HEK293 (cell line): Measurements from ENCODE around the gene DYNC1I1.

ENCODE experiments used
- CTCF ChIP-seq: fragments of 450-650 bp; formaldehyde crosslinking; IDR thresholded peaks from 2 replicates; pipeline ENCODE4 v1.5.1; 2016; ENCODE audit warnings: missing biosample characterization, missing genetic modification characterization
- PRDM2 ChIP-seq: fragments of 450-650 bp; formaldehyde crosslinking; IDR thresholded peaks from 2 replicates; pipeline ENCODE4 v1.5.1; 2016; ENCODE audit warnings: missing biosample characterization, missing genetic modification characterization, borderline replicate concordance
- ZNF19 ChIP-seq: fragments of 450-650 bp; formaldehyde crosslinking; IDR thresholded peaks from 2 replicates; pipeline ENCODE4; 2016; ENCODE audit warnings: missing biosample characterization, missing genetic modification characterization, low read depth
- ZNF555 ChIP-seq: fragments of 450-650 bp; formaldehyde crosslinking; conservative IDR thresholded peaks from 2 replicates; pipeline ENCODE4 v1.5.1; 2017; ENCODE audit warnings: missing biosample characterization, mild to moderate bottlenecking, missing genetic modification characterization, inconsistent platforms
- ZNF629 ChIP-seq: fragments of 450-650 bp; formaldehyde crosslinking; IDR thresholded peaks from 2 replicates; pipeline ENCODE4 v1.5.1; 2017; ENCODE audit warnings: missing biosample characterization, missing genetic modification characterization
- ZNF670 ChIP-seq: fragments of 450-650 bp; formaldehyde crosslinking; IDR thresholded peaks from 2 replicates; pipeline ENCODE4 v1.5.1; 2016; ENCODE audit warnings: missing biosample characterization, missing genetic modification characterization, low read depth
- TF ChIP-seq, protein P1 (sequence below): fragments of 450-650 bp; formaldehyde crosslinking; IDR thresholded peaks from 2 replicates; pipeline ENCODE4 v1.5.1; 2016; ENCODE audit warnings: missing biosample characterization, missing genetic modification characterization
- TF ChIP-seq, protein P2 (sequence below): fragments of 450-650 bp; formaldehyde crosslinking; IDR thresholded peaks from 2 replicates; pipeline ENCODE4 v1.5.1; 2016; ENCODE audit warnings: missing biosample characterization, missing genetic modification characterization

- TF ChIP-seq CTCF (tag by site-specific recombination) (no peak), ZNF555 (no peak), PRDM2 (no peak), ZNF670 (tag by site-specific recombination) (no peak), ZNF19 (tag by site-specific recombination) (no peak), ZNF629 (tag by site-specific recombination) (no peak)
- TF ChIP-seq, protein P1, sequence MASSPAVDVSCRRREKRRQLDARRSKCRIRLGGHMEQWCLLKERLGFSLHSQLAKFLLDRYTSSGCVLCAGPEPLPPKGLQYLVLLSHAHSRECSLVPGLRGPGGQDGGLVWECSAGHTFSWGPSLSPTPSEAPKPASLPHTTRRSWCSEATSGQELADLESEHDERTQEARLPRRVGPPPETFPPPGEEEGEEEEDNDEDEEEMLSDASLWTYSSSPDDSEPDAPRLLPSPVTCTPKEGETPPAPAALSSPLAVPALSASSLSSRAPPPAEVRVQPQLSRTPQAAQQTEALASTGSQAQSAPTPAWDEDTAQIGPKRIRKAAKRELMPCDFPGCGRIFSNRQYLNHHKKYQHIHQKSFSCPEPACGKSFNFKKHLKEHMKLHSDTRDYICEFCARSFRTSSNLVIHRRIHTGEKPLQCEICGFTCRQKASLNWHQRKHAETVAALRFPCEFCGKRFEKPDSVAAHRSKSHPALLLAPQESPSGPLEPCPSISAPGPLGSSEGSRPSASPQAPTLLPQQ = no peak
- TF ChIP-seq, protein P2, sequence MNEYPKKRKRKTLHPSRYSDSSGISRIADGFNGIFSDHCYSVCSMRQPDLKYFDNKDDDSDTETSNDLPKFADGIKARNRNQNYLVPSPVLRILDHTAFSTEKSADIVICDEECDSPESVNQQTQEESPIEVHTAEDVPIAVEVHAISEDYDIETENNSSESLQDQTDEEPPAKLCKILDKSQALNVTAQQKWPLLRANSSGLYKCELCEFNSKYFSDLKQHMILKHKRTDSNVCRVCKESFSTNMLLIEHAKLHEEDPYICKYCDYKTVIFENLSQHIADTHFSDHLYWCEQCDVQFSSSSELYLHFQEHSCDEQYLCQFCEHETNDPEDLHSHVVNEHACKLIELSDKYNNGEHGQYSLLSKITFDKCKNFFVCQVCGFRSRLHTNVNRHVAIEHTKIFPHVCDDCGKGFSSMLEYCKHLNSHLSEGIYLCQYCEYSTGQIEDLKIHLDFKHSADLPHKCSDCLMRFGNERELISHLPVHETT = no peak
These were observed 6.3 kb upstream of the DYNC1I1 start for GRCh38 chr7:95766086-95766485.
